Progenitor cell of endocrine pancreas (in vitro differentiated cells): ENCODE measurements around the gene MYO5A. TPM values are rescaled to one million over a fixed set of nuclear protein-coding genes. Genes with fewer than 3 reads are reported as not detected.
"Not testable (repeated sequence)": the region's sequence is repeated elsewhere in the genome, so short reads cannot be mapped to it uniquely, and the experiment has no call there.

ENCODE experiments used
- DNase-seq: peaks from one replicate; pipeline ENCODE4 v3.0.0; 2021; ENCODE audit warnings: low spot score; ENCODE audit not compliant: unreplicated experiment
- H3K27ac Mint-ChIP-seq: 2 replicates; pipeline ENCODE4 v1.8.0; 2021; ENCODE audit warnings: mild to moderate bottlenecking, moderate library complexity, mixed read lengths
- H3K27me3 Mint-ChIP-seq: 2 replicates; pipeline ENCODE4 v1.8.0; 2021; ENCODE audit warnings: mixed read lengths
- H3K36me3 Mint-ChIP-seq: 2 replicates; pipeline ENCODE4 v1.8.0; 2022; ENCODE audit warnings: mixed read lengths; ENCODE audit not compliant: insufficient read depth
- H3K4me1 Mint-ChIP-seq: 2 replicates; pipeline ENCODE4 v1.8.0; 2021; ENCODE audit warnings: low read depth, mixed read lengths
- H3K4me3 Mint-ChIP-seq: 2 replicates; pipeline ENCODE4 v1.8.0; 2021; ENCODE audit warnings: low read depth, mild to moderate bottlenecking, moderate library complexity, mixed read lengths
- H3K9me3 Mint-ChIP-seq: 2 replicates; pipeline ENCODE4 v1.8.0; 2021; ENCODE audit warnings: low read depth, mixed read lengths
- total RNA-seq: library from RNA; stranded (reverse); gene quantifications from 2 replicates; pipeline ENCODE4 v1.2.1, GENCODE V29; 2021
- TF ChIP-seq, protein P1 (sequence below): fragments of 200-600 bp; sonication (generic); IDR thresholded peaks from one replicate; pipeline ENCODE4 v1.5.0; 2021; ENCODE audit warnings: antibody characterized with exemption, mild to moderate bottlenecking; ENCODE audit not compliant: unreplicated experiment

The MYO5A gene
- total RNA-seq, 1 donor from 2014 or later, result 31.0 TPM

GRCh38 chr15:52567871-52568600 lies 39.4 kb upstream of the MYO5A start:
- peaks cover 27% of the 10 kb centered on the region for H3K4me1 Mint-ChIP-seq
- H3K9me3 Mint-ChIP-seq, result no peaks in the 10 kb centered on the region
- H3K27me3 Mint-ChIP-seq, result no peaks in the 10 kb centered on the region
- H3K4me3 Mint-ChIP-seq, result peak overlapping the region; percentile 92
- peak; percentile 21 for DNase-seq
- H3K27ac Mint-ChIP-seq, result peak overlapping the region; percentile 100
- TF ChIP-seq, protein P1, sequence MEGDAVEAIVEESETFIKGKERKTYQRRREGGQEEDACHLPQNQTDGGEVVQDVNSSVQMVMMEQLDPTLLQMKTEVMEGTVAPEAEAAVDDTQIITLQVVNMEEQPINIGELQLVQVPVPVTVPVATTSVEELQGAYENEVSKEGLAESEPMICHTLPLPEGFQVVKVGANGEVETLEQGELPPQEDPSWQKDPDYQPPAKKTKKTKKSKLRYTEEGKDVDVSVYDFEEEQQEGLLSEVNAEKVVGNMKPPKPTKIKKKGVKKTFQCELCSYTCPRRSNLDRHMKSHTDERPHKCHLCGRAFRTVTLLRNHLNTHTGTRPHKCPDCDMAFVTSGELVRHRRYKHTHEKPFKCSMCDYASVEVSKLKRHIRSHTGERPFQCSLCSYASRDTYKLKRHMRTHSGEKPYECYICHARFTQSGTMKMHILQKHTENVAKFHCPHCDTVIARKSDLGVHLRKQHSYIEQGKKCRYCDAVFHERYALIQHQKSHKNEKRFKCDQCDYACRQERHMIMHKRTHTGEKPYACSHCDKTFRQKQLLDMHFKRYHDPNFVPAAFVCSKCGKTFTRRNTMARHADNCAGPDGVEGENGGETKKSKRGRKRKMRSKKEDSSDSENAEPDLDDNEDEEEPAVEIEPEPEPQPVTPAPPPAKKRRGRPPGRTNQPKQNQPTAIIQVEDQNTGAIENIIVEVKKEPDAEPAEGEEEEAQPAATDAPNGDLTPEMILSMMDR, result no peak
- H3K36me3 Mint-ChIP-seq, result peaks cover 2% of the 10 kb centered on the region

DNA sequence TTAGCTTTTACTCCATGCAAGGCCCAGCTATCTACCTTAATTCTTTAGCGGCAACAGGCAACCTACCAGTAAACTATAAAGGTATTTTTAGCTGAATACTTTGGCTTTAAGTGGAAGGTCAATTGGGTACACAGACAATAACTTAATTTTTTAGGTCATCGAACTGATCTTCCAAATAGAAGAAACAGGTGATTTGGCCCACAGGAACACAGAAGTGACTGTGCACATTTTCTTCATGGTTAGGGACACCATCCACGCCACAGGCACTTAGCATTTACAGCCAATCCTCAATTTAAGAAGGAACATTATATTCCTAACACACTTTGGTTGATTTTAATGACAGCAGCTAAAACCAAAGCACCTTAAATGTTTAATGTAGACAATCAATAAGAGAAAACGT lies 38.2 kb upstream of the MYO5A start:
- H3K27ac Mint-ChIP-seq, result peak overlapping the region; percentile 100

GRCh38 chr15:52565417-52566358 lies 37.0 kb upstream of the MYO5A start:
- Mint-ChIP-seq H3K4me1 (peaks cover 36% of the 10 kb centered on the region), H3K27ac (peak overlapping the region; percentile 84)
- not testable (repeated sequence) for DNase-seq, H3K36me3 Mint-ChIP-seq, H3K9me3 Mint-ChIP-seq, H3K4me3 Mint-ChIP-seq, H3K27me3 Mint-ChIP-seq

More for the DNA sequence above, 38.2 kb upstream of the MYO5A start:
- no peaks in the 10 kb centered on the region for H3K9me3 Mint-ChIP-seq
- H3K27me3 Mint-ChIP-seq, result no peaks in the 10 kb centered on the region
- H3K36me3 Mint-ChIP-seq, result peaks cover 4% of the 10 kb centered on the region
- peak overlapping the region; percentile 92 for H3K4me3 Mint-ChIP-seq
- TF ChIP-seq, protein P1, result no peak
- H3K4me1 Mint-ChIP-seq, result peaks cover 30% of the 10 kb centered on the region
- DNase-seq, result no peak

GRCh38 chr15:52563501-52564060 lies 34.9 kb upstream of the MYO5A start:
- peak overlapping the region; percentile 45 for H3K27ac Mint-ChIP-seq
- DNase-seq, result no peak
- no peaks in the 10 kb centered on the region for H3K9me3 Mint-ChIP-seq
- TF ChIP-seq, protein P1, result no peak
- H3K4me1 Mint-ChIP-seq, result peaks cover 42% of the 10 kb centered on the region
- no peaks in the 10 kb centered on the region for H3K27me3 Mint-ChIP-seq
- H3K4me3 Mint-ChIP-seq, result no peak overlapping the region
- peaks cover 10% of the 10 kb centered on the region for H3K36me3 Mint-ChIP-seq

- TF ChIP-seq, protein P1, result no peak
- H3K9me3 Mint-ChIP-seq, result no peaks in the 10 kb centered on the region
- peaks cover 11% of the 10 kb centered on the region for H3K36me3 Mint-ChIP-seq
- DNase-seq, result no peak
- peaks cover 40% of the 10 kb centered on the region for H3K4me1 Mint-ChIP-seq
- peak overlapping the region; percentile 57 for H3K27ac Mint-ChIP-seq
- H3K4me3 Mint-ChIP-seq, result no peak overlapping the region
- no peaks in the 10 kb centered on the region for H3K27me3 Mint-ChIP-seq
Observed at GRCh38 chr15:52559575-52559974, 30.9 kb upstream of the MYO5A start.
